Umbilical cord (tissue), 1 donor: Measurements from ENCODE around the gene SOD1. TPM values are rescaled to one million over a fixed set of nuclear protein-coding genes. Genes with fewer than 3 reads are reported as not detected.

Source experiments
- total RNA-seq: library from RNA; depleted of rRNA; stranded (reverse); fragments of >200 nt; gene quantifications from one replicate; pipeline ENCODE4 v1.2.3, GENCODE V29; 2014; ENCODE audit warnings: low replicate concordance; ENCODE audit not compliant: insufficient read depth

The SOD1 gene
- total RNA-seq, 1 donor from 2014 or later, result 127 TPM

Other genes with a start within 250 kb of the SOD1 start
- gene SCAF4, start 72.4 kb downstream of the SOD1 start, total RNA-seq, result 13.0 TPM
- gene HUNK, start 213.3 kb downstream of the SOD1 start, total RNA-seq, result 3.1 TPM